Suprapubic skin (tissue), 4 donors: ENCODE measurements around the gene SUSD5.

Source experiments
- EP300 ChIP-seq: sonication (generic); formaldehyde crosslinking; IDR thresholded peaks from one replicate; pipeline ENCODE4 v1.6.1; 2017; ENCODE audit warnings: antibody characterized with exemption
- POLR2A ChIP-seq, 2 donors: fragments of 450-650 bp; IDR thresholded peaks; one replicate each; pipeline ENCODE4 v1.6.1; 2017; ENCODE audit warnings: antibody characterized with exemption in 2 of 2, mild to moderate bottlenecking in 2 of 2, moderate library complexity in 2 of 2
- POLR2AphosphoS5 ChIP-seq, 3 donors: sonication (generic); formaldehyde crosslinking; IDR thresholded peaks; one replicate each; pipeline ENCODE4 v1.6.1; 2017; ENCODE audit warnings: antibody characterized with exemption in 3 of 3
- TF ChIP-seq, protein P1 (sequence below), 2 donors: fragments of 200-600 bp in 1 of 2; fragments of 450-650 bp in 1 of 2; sonication (generic) in 1 of 2; IDR thresholded peaks; one replicate each; pipeline ENCODE4 v1.5.1; 2016 to 2019; ENCODE audit warnings: antibody characterized with exemption in 2 of 2, mild to moderate bottlenecking in 1 of 2, moderate library complexity in 1 of 2

DNA sequence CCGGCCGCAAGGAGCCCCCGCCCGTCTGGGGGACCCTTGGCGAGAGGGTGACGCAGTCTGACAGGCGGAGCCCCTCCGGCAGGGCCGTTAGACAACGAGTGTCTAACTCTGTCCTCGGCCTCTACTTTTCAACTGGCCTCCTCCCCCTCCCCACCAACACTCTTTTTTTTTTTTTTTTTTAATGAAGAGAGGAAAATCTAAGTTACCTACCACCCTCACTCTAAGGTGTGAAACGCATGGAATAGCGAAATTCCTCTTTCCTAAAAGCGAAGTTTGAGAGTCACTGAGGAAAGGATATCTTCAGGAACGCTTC lies 521 bp upstream of the SUSD5 start:
- TF ChIP-seq POLR2A (IDR thresholded peaks at IDR 0.05) (no peak), POLR2AphosphoS5 (IDR thresholded peaks at IDR 0.05) (no peak), EP300 (no peak)
- TF ChIP-seq, protein P1, sequence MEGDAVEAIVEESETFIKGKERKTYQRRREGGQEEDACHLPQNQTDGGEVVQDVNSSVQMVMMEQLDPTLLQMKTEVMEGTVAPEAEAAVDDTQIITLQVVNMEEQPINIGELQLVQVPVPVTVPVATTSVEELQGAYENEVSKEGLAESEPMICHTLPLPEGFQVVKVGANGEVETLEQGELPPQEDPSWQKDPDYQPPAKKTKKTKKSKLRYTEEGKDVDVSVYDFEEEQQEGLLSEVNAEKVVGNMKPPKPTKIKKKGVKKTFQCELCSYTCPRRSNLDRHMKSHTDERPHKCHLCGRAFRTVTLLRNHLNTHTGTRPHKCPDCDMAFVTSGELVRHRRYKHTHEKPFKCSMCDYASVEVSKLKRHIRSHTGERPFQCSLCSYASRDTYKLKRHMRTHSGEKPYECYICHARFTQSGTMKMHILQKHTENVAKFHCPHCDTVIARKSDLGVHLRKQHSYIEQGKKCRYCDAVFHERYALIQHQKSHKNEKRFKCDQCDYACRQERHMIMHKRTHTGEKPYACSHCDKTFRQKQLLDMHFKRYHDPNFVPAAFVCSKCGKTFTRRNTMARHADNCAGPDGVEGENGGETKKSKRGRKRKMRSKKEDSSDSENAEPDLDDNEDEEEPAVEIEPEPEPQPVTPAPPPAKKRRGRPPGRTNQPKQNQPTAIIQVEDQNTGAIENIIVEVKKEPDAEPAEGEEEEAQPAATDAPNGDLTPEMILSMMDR (IDR thresholded peaks at IDR 0.05), result no peak
